ENCODE measurements around the gene MECP2. TPM values are rescaled to one million over a fixed set of nuclear protein-coding genes. Genes with fewer than 3 reads are reported as not detected.
"Not testable (repeated sequence)": the region's sequence is repeated elsewhere in the genome, so short reads cannot be mapped to it uniquely, and the experiment has no call there.

The MECP2 gene
- total RNA-seq, 1 donor from 2014 or later: 57.8 TPM

DNA sequence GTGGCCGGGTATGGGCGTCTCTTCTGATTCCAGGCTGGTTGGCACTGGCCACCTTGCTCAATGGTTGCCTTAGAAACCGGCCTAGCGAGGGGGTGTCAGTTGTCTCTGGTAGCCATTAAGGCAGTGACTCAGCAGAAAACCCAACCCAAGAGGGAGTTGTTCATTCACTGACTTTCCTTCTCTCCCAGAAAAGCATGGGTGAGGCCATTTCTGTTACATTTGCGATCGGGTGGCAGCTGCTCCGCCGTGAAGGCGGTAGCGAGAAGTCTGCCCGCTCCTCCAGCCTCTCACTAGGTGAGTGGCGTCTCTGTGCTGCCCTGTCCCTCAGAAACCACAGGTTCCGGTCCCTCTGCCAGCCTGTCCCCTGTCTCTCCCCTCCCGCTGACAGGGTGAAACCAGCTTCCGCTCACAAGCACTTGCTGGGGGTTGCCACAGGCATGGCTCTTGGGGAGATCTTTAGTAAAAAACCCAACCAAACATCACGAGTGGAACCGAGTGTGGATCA is 95.2 kb downstream of the MECP2 start:
- TF ChIP-seq, protein P1, sequence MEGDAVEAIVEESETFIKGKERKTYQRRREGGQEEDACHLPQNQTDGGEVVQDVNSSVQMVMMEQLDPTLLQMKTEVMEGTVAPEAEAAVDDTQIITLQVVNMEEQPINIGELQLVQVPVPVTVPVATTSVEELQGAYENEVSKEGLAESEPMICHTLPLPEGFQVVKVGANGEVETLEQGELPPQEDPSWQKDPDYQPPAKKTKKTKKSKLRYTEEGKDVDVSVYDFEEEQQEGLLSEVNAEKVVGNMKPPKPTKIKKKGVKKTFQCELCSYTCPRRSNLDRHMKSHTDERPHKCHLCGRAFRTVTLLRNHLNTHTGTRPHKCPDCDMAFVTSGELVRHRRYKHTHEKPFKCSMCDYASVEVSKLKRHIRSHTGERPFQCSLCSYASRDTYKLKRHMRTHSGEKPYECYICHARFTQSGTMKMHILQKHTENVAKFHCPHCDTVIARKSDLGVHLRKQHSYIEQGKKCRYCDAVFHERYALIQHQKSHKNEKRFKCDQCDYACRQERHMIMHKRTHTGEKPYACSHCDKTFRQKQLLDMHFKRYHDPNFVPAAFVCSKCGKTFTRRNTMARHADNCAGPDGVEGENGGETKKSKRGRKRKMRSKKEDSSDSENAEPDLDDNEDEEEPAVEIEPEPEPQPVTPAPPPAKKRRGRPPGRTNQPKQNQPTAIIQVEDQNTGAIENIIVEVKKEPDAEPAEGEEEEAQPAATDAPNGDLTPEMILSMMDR (IDR thresholded peaks at IDR 0.05; ENCODE audit: unreplicated experiment): no peak
- no peak for DNase-seq (ENCODE audit: low spot score in 2 of 2, unreplicated experiment in 2 of 2)
- Mint-ChIP-seq H3K4me3 (no peak overlapping the region), H3K9me3 (peaks cover 20% of the 10 kb centered on the region), H3K27ac (peak overlapping the region; percentile 91), H3K27me3 (ENCODE audit: low read depth) (no peaks in the 10 kb centered on the region), H3K36me3 (peaks cover 9% of the 10 kb centered on the region), H3K4me1 (peaks cover 16% of the 10 kb centered on the region)

DNA sequence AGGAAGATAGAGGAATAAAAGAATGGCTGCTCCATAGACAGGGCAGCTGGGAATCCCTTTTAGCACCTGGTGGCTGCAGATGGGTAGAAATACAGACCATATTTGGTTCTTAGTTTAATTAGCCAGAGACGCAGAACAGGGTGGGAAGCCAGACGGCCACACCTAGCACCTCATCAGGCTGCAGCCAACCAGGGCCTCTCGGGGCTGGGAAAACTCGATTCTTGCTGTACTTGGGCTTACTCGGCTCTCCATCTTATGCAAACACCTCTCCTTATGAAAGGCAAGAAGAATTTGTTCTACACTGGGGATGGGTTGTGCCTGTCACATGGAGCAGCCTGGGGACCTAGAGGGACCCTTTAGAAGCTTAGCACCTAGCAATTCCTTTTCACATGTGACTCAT is 97.5 kb downstream of the MECP2 start:
- Mint-ChIP-seq H3K4me1 (peaks cover 16% of the 10 kb centered on the region), H3K36me3 (peaks cover 3% of the 10 kb centered on the region), H3K9me3 (peaks cover 18% of the 10 kb centered on the region), H3K27me3 (ENCODE audit: low read depth) (no peaks in the 10 kb centered on the region), H3K27ac (peak overlapping the region; percentile 77), H3K4me3 (no peak overlapping the region)
- no peak for DNase-seq (ENCODE audit: low spot score in 2 of 2, unreplicated experiment in 2 of 2)
- TF ChIP-seq, protein P1 (IDR thresholded peaks at IDR 0.05; ENCODE audit: unreplicated experiment): no peak

DNA sequence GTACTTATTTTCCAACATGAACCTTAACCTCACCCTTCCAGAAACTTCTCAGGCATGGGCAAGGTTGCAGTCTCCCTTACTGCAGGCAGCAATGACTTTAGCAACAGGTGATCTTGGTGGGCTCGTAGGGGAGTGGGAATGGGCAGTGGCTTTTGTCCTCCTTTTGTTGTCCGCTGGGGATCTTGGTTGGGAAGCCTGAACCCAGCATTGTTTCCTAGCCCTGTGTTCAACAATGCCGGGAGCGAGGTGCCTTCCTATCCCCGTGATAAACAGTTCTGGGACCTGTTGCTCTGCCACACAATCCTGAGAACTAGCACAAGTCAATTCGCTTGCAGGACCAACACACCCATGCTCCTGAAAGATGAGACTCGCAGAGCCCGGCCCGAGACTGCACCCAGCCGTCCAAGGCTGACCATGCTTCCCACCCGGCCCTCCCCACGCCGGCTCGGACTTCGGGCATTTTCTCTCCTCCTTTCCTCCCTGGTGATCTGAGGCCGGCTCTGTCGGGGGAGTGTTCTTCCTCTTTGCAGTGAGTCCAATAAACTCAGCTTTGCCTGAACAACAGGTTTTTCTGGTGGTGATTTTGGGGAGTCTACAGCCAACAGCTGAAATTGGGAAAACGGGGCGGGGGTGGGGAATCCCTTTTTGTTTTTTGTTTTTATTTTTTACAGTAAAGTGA is 98.0 kb downstream of the MECP2 start:
- H3K9me3 Mint-ChIP-seq: peaks cover 18% of the 10 kb centered on the region
- H3K27ac Mint-ChIP-seq: peak overlapping the region; percentile 77
- peaks cover 3% of the 10 kb centered on the region for H3K36me3 Mint-ChIP-seq
- TF ChIP-seq, protein P1 (IDR thresholded peaks at IDR 0.05; ENCODE audit: unreplicated experiment): no peak
- peaks cover 16% of the 10 kb centered on the region for H3K4me1 Mint-ChIP-seq
- no peaks in the 10 kb centered on the region for H3K27me3 Mint-ChIP-seq (ENCODE audit: low read depth)
- DNase-seq (ENCODE audit: low spot score in 2 of 2, unreplicated experiment in 2 of 2): no peak
- H3K4me3 Mint-ChIP-seq: no peak overlapping the region

DNA sequence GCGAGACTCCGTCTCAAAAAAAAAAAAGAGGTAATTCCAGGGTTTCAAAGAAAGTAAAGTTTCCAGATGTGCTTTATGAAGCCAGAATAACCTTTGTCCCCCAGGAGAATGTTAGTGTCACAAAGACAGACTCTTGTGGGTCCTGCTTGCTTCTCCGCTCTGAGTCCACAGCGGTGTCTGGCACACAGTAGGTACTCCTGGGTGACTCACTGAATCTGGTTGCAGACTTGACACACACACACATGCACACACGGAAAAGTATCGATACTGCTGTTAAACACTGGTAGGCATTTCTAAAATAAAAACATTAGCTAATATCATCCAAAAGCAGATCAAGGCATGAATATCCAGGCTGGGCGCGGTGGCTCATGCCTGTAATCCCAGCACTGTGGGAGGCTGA is 102.0 kb downstream of the MECP2 start:
- TF ChIP-seq, protein P1 (IDR thresholded peaks at IDR 0.05; ENCODE audit: unreplicated experiment): no peak
- DNase-seq (ENCODE audit: low spot score in 2 of 2, unreplicated experiment in 2 of 2): no peak
- peaks cover 8% of the 10 kb centered on the region for H3K4me1 Mint-ChIP-seq
- no peak overlapping the region for H3K27ac Mint-ChIP-seq
- no peaks in the 10 kb centered on the region for H3K36me3 Mint-ChIP-seq
- no peak overlapping the region for H3K4me3 Mint-ChIP-seq
- peaks cover 9% of the 10 kb centered on the region for H3K9me3 Mint-ChIP-seq
- no peaks in the 10 kb centered on the region for H3K27me3 Mint-ChIP-seq (ENCODE audit: low read depth)

DNA sequence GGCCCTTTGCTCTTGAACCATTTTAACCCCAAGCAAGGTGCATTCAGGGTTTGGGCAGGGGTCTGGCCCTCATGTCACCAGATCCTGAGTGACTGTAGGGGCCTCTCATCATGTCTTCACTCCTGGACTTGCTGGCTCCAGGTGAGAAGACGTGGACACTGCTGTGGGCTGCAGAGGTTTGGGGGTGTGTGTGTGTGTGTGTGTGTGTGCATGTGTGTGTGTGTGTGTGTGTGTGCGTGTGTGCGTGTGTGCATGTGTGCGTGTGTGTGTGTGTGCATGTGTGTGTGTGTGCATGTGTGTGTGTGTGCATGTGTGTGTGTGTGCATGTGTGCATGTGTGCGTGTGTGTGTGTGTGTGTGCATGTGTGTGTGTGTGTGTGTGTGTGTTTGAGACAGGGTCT is 103.1 kb downstream of the MECP2 start:
- not testable (repeated sequence) for H3K9me3 Mint-ChIP-seq; H3K4me1 Mint-ChIP-seq; DNase-seq (ENCODE audit: low spot score in 2 of 2, unreplicated experiment in 2 of 2); H3K27me3 Mint-ChIP-seq (ENCODE audit: low read depth); H3K4me3 Mint-ChIP-seq; H3K36me3 Mint-ChIP-seq; H3K27ac Mint-ChIP-seq

DNA sequence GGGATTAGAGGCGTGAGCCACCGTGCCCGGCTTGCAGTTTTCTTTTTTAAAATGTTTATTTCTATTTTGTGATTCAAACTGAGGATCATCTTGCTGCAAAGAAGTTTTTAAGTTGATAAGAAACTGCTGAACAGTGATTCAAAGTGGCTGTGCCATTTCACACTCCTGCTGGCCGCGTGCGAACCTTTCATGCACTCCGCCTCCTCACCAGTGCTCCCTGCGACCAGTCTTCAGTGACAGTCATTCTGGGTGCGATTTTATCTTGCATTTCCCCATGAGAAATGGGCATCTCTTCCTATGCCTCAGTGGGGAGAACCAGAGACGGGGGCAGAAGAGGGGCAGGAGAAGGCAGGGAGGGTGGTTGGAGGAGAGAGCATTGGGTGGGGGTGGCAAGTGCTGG is 103.5 kb downstream of the MECP2 start:
- no peak overlapping the region for H3K4me3 Mint-ChIP-seq
- TF ChIP-seq, protein P1 (IDR thresholded peaks at IDR 0.05; ENCODE audit: unreplicated experiment): no peak
- DNase-seq (ENCODE audit: low spot score in 2 of 2, unreplicated experiment in 2 of 2): no peak
- peaks cover 6% of the 10 kb centered on the region for H3K9me3 Mint-ChIP-seq
- H3K36me3 Mint-ChIP-seq: no peaks in the 10 kb centered on the region
- H3K27me3 Mint-ChIP-seq (ENCODE audit: low read depth): no peaks in the 10 kb centered on the region
- H3K27ac Mint-ChIP-seq: no peak overlapping the region
- H3K4me1 Mint-ChIP-seq: no peaks in the 10 kb centered on the region

Data from mesothelial cell of epicardium (in vitro differentiated cells).